GM12874 (cell line): ENCODE measurements around the gene C20orf144.

Source experiments
- CTCF ChIP-seq: IDR thresholded peaks from 2 replicates; pipeline ENCODE4 v1.5.1; 2011; ENCODE audit warnings: low read depth, mild to moderate bottlenecking, control low read depth, low read length, moderate library complexity; ENCODE audit not compliant: insufficient read depth

The C20orf144 gene

GRCh38 chr20:33711446-33711738 lies 49.3 kb downstream of the C20orf144 start:
- no peak for TF ChIP-seq CTCF
